HG02973 (cell line): Measurements from ENCODE around the gene MAP4K4.
"Not testable (repeated sequence)": the region's sequence is repeated elsewhere in the genome, so short reads cannot be mapped to it uniquely, and the experiment has no call there.

Source experiments
- ATAC-seq: cut with Tn5 transposase; IDR thresholded peaks from one replicate; pipeline ENCODE4 v1.9.1; 2021; ENCODE audit warnings: moderate library complexity; ENCODE audit not compliant: unreplicated experiment

Gene MAP4K4

GRCh38 chr2:101741775-101742520 lies 44.4 kb downstream of the MAP4K4 start:
- no peak for ATAC-seq

- ATAC-seq, result no peak
Measured at GRCh38 chr2:101742547-101742946, 45.0 kb downstream of the MAP4K4 start.

- ATAC-seq, result no peak
Measured at GRCh38 chr2:101743288-101743687, 45.8 kb downstream of the MAP4K4 start.

GRCh38 chr2:101744832-101745231 lies 47.3 kb downstream of the MAP4K4 start:
- ATAC-seq, result no peak

GRCh38 chr2:101745711-101746694 lies 48.5 kb downstream of the MAP4K4 start:
- ATAC-seq, result no peak

GRCh38 chr2:101748000-101748399 lies 50.5 kb downstream of the MAP4K4 start:
- ATAC-seq, result no peak

- not testable (repeated sequence) for ATAC-seq
Measured at GRCh38 chr2:101748462-101748861, 51.0 kb downstream of the MAP4K4 start.

GRCh38 chr2:101750688-101751087 lies 53.2 kb downstream of the MAP4K4 start:
- no peak for ATAC-seq

GRCh38 chr2:101751276-101751815 lies 53.8 kb downstream of the MAP4K4 start:
- no peak for ATAC-seq

GRCh38 chr2:101751875-101752619 lies 54.5 kb downstream of the MAP4K4 start:
- peak; percentile 61 for ATAC-seq

- ATAC-seq, result no peak
Measured at GRCh38 chr2:101752716-101753616, 55.5 kb downstream of the MAP4K4 start.

- ATAC-seq, result no peak
Measured at GRCh38 chr2:101753720-101754490, 56.4 kb downstream of the MAP4K4 start.

GRCh38 chr2:101754618-101755017 lies 57.1 kb downstream of the MAP4K4 start:
- no peak for ATAC-seq

- no peak for ATAC-seq
Measured at GRCh38 chr2:101756266-101756665, 58.8 kb downstream of the MAP4K4 start.

GRCh38 chr2:101758001-101758400 lies 60.5 kb downstream of the MAP4K4 start:
- peak; percentile 63 for ATAC-seq

- ATAC-seq, result no peak
Measured at GRCh38 chr2:101759162-101759561, 61.7 kb downstream of the MAP4K4 start.

- no peak for ATAC-seq
Measured at GRCh38 chr2:101762451-101763171, 65.1 kb downstream of the MAP4K4 start.
